Measurements from ENCODE around the gene FAM219B.
"Not testable (repeated sequence)": the region's sequence is repeated elsewhere in the genome, so short reads cannot be mapped to it uniquely, and the experiment has no call there.

The FAM219B gene

DNA sequence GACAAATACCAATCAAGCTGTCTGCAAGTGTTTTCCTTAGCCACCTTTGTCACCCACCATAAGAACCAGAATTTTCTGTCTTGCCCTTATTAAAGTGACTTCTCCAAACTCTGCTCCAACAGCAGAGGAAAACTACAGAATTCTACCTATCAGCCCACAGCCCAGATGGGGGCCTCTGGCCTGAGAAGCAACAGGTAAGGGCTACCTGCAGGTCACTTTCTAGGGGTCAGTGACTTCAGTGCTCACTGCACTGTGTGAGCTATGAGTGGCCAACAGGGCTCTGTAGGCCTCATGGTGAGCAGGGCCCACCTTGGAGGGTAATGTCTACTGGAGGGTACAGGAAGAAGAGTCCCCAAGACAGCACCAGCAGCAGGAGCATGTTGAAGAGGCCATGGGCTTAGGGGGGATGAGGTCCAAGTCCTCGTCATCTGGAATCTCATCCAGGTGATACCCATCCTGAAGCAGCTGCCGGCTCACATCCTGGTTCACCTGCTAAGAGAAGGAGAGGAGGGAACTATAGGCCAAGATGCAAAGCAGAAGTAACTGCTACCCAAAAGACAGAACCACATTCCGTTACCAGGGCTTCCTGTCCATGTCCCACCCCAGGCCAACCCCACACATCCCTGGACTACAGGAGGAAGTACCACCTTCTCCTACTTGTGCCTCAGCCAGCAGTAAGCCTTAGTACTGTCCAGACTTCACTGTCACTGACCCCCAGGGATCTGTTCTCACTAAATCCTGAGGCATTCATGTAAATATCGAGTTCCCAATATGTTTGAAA is 4.2 kb downstream of the FAM219B start:
- DNase-seq: no peak

DNA sequence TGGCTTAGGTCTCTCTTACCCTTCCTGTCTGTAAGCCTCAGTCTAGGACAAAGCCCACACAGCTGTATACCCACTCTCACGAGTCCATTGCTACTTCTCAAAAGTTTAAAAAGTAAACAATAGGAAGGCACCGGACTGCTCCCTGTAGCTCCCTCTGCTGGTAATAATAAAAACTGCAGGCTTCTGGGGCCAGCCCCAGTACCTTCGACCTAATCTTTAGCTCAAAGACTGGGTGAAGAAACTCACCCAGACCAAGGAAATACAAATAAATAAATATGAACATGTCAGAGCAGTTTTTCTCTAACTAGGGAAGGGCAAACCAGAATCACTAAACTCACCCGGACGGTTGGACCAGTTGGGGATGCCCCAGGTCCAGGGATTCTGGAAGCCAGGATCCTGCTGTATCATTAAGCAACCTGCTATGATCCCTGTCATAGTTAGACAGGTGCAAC is 5.0 kb downstream of the FAM219B start:
- DNase-seq: peak; percentile 70

DNA sequence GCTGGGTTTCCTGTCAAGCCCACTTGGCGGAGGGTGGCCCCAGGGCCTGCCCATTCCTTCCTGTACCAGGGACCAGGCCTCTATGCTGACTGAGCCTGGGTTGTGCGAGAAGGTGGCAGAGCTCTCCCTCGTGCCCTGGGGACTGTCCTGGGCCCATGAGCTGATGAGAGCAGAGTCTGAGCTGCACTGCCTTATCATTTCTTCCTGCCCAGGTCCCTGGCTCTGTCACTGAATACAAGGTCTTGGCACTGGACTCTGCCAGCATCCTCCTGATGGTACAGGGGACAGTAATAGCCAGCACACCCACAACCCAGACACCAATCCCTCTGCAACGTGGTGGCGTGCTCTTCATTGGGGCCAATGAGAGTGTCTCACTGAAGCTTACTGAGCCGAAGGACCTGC is 9.3 kb downstream of the FAM219B start:
- DNase-seq: no peak

DNA sequence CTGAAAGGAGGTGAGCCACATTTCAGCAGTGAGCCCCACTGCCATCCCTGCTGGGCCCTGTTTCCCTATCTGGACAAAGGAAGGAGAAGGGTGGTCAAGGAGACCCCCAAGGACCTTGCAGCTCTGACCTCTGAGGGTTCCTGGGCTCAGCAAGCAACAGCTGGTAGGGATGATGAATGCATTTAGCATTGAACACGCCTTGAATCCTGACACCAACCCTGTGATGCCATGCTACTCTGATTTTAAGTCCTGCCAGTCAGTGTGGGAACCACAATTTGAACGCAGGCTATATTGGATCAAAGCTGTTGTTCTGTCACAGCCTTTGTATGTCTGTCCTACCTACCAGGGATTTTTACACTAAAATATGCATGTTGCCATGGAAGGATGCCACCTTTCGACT is 10.3 kb downstream of the FAM219B start:
- DNase-seq: no peak

DNA sequence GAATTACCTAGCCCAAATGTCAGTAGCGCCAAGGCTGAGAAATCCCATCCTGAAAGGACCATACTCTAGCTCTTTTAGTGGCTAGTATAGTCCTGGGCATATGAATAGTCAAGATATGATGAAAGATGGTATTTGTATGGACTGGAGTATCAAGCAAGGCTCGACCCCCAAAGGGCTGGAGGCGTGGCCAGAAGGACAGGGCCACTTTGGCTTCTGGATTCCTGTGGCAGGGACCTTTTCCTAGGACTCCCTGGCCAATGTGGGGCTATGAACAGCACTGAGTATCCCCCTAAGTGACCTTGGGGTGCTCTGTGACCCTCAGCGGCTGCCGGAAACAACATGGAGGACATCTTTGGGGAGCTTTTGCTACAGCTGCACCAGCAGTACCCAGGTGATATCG is 10.8 kb downstream of the FAM219B start:
- DNase-seq: no peak

DNA sequence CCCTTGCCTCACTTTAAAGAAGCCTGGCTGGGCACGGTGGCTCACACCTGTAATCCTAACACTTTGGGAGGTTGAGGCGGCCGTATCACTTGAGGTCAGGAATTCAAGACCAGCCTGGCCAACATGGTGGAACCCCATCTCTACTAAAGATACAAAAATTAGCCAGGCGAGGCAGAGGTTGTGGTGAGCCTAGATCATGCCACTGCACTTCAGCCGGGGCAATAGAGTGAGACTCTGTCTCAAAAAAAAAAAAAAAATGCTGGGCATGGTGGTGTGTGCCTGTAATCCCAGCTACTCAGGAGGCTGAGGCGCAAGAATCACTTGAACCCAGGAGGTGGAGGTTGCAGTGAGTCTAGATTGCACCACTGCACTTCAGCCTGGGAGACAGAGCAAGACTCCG is 12.3 kb downstream of the FAM219B start:
- DNase-seq: not testable (repeated sequence)

DNA sequence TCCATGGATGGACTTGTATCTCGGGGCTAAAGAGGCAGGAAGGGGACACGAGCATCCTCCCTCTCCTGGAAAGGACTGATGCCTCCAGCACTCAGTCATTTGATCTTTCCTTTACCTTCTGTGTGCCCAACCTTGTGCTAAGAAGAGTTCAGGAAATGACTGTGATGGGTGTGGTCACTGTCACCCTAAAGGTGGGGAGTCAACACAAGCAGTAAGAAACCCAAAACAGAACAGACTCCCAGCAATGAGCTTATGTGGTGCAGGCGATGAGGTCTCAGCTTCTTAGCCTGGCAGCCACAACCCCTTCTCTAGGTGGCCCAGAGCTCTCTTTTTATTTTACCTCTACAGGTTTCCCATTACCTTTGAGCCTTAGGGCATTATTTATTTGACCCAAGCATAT is 13.0 kb downstream of the FAM219B start:
- peak; percentile 66 for DNase-seq

DNA sequence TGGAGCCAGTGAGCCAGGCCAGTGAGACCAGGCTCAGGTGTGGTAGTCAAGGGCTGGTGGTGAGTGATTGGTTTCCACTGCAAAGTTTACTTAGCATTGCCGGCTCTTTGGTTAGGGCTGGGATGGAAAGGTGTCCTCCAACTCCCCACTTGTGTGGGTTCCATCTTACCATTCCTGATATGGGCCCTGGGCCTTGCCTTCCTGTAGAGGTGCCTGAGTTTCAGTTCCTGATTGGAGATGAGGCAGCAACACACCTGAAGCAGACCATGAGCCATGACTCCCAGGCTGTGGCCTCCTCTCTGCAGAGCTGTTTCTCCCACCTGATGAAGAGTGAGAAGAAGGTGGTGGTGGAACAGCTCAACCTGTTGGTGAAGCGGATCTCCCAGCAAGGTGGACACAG is 13.7 kb downstream of the FAM219B start:
- DNase-seq: no peak

DNA sequence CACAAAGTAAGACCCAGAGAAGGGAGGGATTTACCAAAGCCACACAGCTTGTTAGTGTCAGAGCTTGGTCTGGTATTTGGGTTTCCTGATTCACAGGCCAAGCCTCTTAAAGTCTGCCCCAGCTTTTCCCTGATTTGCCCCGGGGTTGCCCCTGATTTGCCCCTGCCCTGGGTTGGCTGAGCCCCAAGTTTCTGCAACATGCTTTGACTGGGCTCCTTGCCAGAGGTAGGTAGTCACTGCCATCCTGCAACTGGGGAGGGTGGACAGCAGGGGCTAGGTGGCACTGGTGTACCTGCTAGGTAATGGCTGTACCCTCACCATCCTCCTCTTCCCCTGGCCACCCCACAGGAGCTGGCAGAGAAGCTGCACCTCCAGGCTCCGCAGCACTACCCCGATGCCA is 14.3 kb downstream of the FAM219B start:
- no peak for DNase-seq

DNA sequence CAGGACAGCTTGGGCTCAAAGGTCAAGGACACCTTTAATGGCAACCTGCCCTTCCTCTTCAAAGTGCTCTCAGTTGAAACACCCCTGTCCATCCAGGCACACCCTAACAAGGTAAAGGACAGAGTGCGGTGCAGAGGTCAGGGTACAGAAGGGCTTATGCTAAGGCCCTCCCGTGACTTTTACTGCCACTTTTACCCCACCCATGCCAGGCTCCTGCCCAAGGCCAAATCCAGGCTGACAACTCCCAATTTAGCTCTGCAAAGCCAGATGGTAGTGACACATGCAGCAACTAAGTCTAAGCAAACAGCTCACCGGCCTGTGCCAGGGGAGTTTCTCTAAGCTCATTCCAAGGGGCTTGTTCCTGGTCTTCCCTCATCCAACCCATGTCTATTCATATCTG is 15.2 kb downstream of the FAM219B start:
- no peak for DNase-seq

DNA sequence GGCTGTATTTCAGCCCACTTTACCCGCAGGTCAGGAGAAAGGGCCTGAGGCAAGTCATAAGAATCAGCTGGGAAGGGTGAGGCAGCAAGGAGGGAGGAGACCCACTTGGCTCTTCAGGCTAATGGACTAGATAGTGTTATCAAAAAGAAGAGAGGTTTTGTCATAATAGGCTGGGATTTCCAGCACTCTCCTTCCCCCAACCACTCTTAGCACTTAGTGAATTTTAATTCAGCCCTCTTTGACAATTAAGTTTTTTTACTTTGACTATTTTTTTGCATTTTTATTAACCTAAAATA is 16.0 kb downstream of the FAM219B start:
- DNase-seq: no peak

DNA sequence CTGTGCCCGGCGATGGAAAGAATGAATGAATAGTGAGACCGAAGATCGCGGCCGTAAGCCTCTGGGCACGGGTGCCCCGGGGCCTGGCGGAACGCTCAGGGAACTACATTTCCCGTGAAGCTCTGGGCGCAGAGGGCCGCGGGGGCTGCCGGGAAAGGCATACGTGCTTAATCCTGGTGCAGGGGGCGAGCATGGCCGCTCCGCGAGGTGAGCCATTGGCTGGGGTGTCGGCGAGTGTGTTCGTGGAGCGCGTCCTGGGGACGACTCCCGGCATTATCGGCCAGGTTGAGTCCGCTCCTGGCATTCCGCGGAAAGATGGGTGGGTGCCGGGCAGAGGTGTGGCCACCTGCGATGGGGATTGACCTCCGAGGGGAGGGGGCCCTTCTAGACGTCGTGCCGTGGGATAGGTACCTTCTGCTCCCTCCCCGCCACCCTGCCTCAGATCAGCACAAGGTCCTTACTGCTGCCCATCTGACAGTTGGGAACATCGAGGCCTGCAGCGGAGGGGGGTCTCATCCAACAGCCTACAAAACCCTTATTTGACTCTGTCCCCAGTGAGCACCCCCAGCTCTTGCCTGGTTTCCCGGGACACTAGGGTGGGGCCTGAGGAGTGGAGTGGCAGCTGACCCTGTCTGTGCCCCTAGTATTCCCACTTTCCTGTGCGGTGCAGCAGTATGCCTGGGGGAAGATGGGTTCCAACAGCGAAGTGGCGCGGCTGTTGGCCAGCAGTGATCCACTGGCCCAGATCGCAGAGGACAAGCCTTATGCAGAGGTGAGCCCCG is 16.6 kb downstream of the FAM219B start, which contains the start of gene MPI:
TSS of gene MPI (plus strand) at position 160 of the 782 bp plus-strand sequence. CDS start at position 192, 32 bp downstream.
- peak; percentile 87 for DNase-seq

DNA sequence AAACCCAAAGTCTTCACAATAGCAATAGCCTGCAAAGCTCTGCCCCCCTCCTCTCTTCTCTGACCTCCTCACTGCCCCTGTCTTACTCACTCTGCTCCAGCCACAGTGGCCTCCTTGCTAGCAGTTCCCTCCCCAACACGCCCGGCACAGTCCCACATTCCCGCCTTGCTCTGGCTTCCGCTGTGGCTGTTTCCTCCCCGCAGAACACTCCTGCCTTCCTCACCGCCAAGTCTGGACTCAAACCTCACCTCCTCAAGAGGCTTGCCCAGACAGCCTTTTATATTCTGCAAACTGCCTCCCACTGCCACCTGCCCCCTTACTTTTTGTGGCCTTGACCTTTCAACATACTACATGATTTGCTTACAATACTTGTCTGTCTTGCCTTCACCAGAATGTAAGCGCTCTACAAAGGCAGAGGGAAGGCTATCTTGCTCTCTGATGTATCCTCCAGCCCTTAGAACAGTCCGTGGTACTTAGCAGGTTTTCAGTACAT is 17.2 kb downstream of the FAM219B start:
- DNase-seq: peak; percentile 33

DNA sequence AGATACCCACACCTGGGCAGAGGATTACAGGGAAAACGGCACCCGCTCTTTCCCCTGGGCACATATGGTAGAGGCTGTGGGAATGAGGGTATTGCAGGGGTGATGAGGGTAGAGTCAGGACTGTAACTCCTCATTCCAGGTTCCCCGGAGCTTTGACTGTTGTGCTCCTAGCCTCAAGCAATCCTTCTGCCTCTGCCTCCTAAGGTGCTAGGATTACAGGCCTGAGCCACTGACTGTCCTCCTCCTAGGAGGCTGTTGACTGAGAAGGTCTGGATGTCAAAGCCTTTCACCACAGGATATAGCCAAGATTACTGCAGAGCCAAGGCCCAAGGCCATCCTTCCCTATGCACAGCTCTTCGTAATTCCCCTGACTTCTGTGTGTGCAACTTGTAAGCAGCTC is 17.9 kb downstream of the FAM219B start:
- DNase-seq: no peak

DNA sequence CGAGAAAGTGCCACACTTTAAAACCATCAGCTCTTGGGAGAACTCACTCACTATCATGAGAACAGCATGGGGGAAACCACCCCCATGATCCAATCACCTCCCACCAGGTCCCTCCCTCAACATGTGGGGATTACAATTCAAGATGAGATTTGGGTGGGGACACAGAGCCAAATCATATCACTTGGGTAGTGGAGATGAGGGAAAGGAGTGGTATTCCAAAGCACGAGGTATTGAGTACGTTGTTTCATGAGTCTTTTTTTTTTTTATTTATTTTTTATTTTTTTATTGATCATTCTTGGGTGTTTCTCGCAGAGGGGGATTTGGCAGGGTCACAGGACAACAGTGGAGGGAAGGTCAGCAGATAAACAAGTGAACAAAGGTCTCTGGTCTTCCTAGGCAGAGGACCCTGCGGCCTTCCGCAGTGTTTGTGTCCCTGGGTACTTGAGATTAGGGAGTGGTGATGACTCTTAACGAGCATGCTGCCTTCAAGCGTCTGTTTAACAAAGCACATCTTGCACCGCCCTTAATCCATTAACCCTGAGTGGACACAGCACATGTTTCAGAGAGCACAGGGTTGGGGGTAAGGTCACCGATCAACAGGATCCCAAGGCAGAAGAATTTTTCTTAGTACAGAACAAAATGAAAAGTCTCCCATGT is 19.0 kb downstream of the FAM219B start:
- DNase-seq: not testable (repeated sequence)

DNA sequence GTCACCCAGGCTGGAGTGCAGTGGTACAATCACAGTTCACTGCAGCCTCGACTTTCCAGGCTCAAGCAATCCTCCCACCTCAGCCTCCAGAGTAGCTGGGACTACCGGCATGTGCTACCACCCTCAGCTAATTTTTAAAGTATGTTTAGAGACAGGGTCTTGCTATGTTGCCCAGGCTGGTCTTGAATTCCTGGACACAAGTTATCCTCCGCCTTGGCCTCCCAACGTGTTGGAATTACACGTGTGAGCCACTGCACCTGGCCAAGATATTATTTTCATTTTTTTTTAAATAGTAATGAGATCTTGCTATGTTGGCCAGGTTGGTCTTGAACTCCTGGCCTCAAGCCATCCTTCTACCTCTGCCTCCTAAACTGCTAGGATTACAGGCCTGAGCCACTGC is 21.2 kb downstream of the FAM219B start:
- DNase-seq: no peak

DNA sequence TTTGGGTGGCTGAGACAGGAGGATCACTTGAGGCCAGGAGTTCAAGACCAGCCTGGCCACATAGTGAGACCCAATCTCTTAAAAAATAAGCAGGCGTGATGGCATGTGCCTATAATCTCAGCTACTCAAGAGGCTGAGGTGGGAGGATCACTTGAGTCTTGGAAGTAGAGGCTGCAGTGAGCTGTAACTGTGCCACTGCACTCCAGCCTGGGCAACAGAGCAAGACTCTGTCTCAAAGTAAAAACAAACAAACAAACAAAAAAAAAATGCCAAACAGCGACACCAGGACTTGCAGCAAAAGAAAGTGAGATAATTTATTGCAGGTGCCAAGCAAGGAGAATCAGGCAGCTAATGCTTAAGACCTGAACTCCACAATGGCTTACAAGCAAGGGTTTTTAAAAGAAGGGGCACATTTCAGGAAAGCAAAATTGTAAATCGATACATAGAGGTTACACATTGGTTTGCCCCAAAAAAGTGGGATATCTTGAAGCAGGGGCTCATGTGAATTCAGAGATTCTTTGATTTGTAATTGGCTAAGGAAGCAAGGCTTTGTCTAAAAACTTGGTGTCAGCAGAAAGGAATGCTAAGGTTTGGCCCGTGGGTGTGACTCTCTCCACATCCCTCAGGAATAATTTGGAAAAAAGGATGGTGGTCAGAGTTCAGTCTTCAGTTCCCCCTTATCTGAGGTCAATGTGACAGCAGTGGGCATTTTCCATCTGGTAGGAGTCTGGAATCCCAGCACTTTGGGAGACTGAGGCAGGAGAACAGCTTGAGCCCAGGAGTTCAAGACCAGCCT is 22.0 kb downstream of the FAM219B start:
- DNase-seq: no peak

DNA sequence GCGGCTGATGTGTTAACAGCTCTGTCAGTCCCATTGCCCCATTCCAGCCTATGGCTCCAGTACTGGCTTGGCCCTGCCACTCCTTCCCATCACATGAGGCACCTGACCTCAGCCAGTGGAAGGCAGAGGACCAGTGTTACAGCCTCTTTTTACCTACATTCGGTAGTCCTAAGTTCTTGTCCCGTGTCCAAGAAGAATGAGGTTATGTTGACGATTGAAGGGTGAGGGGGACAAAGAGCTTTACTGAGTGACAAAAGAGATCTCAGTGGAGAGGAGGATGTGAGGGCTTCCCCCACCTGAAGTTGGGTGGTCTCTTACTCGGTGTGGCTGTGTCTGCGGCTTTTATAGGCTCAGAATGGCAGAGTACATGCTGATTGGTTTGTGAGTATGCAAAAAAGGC is 24.1 kb downstream of the FAM219B start:
- DNase-seq: no peak

DNA sequence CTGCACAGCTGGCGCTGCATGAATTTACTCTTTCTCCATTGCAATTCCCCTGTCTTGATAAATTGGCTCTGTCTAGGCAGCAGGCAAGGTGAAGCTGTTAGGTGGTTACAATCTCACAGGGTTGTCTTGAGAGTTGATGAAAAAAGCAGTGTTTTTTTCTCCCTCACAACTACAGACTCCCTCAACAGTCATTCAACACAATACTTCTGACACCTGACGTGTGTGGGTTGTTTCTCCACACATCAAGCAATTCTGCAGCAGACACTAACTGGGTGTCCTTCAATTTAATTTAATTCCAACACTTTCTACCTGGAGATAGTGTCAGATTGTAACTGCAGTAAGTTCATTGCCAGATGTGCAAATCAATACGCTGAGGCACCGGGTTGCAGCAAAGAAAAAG is 28.4 kb downstream of the FAM219B start:
- no peak for DNase-seq

DNA sequence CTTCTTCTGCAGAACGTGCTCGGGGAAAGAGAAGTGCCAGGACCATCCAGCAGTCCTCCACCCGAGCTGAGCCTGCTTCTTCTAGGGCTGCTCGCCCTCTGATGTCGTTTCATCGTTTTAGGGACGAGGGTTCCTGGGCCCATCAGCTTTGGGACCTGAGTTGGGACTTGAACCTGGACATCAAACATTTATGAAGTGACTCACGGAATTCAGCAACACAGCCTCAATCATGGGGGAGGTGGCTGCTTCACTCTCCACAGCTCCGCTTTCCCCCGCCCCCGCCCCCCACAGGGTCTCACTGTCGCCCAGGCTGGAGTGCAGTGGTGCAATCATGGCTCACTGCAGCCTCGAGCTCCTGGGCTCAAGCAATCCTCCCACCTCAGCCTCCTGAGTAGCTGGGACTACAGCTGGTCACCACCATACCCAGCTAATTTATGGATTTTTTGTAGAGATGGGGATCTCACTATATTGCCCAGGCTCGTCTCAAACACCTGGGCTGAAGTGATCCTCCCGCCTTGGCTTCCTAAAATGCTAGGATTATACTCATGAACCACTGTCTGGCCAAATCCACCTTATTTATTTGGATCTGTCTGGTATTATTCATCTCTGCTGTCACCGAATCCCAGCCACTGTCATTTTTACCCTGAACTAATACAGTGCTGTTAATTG is 32.8 kb downstream of the FAM219B start:
- DNase-seq: peak; percentile 35

DNA sequence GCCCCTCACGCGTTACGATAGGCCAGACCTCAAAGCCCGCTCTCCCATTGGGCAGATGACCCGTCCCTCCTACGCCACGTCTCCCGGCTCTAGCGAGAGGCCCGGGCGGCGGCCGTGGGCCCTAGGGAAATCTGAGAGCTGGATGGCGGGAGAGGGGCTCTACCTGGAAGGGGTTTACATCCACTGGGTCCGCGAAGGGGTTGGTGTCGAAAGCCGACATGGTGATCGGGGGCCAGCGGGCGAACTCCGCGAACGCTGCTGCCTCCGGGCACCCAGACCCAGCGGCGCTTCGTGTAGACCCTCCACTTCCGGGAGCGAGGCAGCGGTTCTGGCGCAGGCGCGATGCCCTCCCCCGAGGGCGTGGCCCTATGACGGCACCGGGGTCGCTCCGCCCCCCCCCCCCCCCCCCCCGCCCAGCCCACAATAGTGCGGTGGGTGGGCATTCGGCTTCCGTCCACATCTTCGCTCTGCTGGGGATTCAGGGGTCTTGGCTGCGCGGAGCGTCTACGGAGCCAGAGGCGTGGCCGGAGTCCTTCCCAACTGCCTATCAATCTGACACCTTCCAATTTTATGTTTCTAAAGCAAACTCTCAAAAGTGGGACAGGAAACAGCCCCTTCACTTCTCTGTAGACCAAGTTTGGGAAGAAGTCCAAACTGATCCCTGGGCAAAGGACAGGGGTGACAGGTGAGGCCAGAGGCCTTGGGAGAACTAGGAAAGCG is 33.5 kb downstream of the FAM219B start, which contains the start of gene SCAMP2:
TSS of gene SCAMP2 (minus strand) at position 330 of the 720 bp plus-strand sequence. CDS start at position 220, 110 bp downstream.
- peak; percentile 89 for DNase-seq
